HG03175 (cell line): ENCODE results near the gene TNS1.
"Not testable (repeated sequence)": the region's sequence is repeated elsewhere in the genome, so short reads cannot be mapped to it uniquely, and the experiment has no call there.

Experiments
- ATAC-seq: cut with Tn5 transposase; IDR thresholded peaks from one replicate; pipeline ENCODE4 v1.9.1; 2021; ENCODE audit warnings: mild to moderate bottlenecking, moderate library complexity; ENCODE audit not compliant: unreplicated experiment

TNS1 gene

GRCh38 chr2:218030409-218031195 lies 27.8 kb upstream of the TNS1 start:
- no peak for ATAC-seq

GRCh38 chr2:218029366-218030360 lies 26.9 kb upstream of the TNS1 start:
- no peak for ATAC-seq

- no peak for ATAC-seq
These were observed 26.0 kb upstream of the TNS1 start for GRCh38 chr2:218028562-218029348.

DNA sequence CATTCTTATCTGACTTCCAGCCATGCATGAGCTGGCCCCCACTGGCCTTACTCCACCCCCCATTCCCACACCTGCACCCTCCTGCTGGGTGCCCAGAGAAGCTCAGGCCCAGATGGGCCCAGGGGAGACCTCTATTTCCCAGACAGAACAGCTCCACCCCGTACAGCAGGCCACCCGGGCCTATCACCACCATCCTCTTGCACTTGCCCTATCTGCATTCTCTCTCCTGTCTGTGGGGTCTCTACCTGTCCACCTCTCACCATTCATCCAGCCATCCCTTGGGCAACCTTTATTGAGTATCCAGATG lies 25.3 kb upstream of the TNS1 start:
- no peak for ATAC-seq

DNA sequence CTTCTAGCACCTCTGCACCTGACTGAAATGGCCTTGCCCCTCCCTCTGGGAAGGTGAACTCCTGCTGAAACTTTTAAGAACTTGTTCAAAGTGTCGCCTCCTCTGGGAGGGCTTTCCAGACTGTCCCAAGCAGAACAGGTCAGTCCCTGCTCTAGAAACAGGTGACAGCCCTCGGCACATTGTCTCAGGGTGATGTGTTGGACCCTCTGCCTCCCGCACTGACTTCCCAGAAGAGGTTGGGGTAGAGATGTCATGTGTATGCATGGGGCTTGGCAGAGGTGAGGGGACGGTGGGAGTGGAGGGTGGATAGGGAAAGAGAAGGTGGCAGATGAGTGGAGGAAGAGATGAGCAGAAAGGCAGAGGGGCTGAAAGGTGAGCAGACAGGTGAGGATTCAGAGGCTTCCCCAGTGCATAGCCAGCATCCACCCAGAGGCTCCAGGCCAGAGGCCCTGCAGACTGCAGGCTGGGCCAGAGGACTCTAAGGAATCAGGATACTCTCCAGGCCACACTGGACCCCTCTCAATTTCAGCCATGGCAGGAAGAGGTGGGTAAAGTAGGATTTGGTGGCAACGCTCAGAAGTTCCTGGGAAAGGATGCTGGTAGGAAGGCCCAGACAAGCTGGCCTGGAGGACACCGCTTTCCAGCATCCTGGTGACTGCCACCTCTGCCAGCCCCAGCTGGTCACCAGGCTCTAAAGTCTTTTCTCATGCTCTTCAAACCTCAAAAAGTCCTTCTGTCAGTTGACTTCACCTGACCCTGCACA lies 24.8 kb upstream of the TNS1 start:
- ATAC-seq: no peak

DNA sequence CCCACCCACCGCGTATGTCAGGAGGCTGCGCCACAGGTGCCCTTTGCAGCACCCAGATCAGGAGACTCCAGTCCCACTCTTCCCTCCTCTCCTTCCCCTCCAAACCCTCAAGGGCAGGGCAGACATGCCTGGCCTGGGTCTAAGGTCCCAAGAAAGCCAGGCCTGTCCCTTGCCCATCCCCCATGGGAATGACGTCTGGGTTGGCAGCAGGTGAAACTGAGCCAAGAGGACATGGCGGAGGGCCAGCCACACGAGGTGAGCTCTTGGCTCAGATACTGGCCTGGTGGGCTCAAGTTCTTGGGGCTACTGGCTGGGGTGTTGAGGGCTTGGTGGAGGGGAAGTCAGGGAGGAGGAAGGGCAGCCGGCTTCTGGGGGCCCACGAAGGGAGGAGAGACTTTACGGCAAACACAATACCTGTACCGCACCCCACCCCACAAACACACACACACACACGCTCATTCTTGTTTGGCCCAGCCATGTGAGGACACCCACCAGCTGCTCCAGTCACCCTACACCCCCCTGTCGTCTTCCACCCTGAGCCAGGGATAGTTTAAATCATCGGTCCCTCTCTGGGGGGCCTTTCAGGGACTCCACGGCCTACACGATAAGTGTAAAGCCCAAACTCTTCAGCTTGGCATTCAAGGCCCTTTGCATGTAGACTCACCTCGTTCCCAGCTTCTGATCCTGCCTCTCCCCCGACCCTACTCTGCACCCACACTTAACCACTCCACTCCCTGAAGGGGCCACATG lies 24.1 kb upstream of the TNS1 start:
- ATAC-seq: no peak

DNA sequence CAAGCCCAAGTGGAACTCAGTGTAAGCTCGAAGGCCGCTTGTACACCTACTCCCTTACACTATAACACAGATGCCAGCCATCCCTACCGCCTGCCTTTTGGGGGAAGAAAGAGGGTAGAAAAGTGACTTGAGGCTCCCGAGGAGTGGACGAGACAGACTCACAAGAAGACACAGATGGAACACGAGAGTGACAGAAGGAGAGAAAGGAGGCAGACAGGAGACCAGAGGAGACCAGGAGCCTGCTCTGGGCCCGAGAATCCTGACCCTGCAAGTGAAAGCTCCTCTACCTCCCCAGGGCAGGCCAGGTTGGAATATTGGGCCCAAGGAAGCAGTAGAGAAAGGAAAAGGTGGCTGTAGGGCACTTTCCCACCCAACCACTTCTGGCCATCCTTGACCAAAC lies 23.4 kb upstream of the TNS1 start:
- no peak for ATAC-seq

GRCh38 chr2:218024871-218025270 lies 22.1 kb upstream of the TNS1 start:
- no peak for ATAC-seq

DNA sequence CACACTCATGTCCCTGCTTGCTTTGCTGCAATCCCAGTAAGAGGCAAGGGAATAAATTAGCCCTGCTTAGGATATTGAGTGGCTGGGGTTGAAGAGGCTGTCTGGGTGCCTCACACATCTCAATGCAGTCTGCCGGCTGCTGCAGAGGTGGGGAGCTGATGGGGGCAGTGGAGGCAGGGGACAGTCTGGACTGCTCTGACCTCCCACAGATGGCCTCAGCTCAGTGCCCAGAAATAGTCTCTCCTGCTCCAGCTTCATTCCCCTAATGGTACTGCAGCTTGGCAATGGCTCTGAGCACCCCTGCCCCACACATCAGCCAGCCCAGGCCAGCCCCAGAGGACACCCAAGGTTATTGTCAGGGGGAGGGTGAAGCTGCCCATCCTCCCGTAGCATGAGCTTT lies 21.5 kb upstream of the TNS1 start:
- ATAC-seq: no peak

DNA sequence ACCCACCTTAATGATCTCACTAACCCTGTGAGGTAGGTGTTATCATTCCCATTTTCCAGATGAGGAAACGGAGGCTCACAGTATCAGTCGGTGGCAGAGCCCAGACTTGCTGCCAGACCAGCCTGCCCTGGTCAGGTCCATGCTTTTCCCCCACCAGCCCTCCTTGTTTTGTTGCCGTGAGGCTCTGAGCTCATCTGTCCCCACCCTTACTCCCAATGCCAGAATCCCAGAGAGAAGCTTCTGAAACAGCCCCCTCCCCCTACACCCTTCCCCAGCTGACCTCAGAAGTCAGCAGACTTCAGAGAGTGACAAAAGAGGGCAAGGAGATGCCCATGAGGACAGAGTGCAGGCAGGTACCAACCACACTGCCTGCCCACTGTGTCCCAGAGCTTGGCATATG lies 20.8 kb upstream of the TNS1 start:
- no peak for ATAC-seq

GRCh38 chr2:218022851-218023530 lies 20.2 kb upstream of the TNS1 start:
- ATAC-seq: no peak

DNA sequence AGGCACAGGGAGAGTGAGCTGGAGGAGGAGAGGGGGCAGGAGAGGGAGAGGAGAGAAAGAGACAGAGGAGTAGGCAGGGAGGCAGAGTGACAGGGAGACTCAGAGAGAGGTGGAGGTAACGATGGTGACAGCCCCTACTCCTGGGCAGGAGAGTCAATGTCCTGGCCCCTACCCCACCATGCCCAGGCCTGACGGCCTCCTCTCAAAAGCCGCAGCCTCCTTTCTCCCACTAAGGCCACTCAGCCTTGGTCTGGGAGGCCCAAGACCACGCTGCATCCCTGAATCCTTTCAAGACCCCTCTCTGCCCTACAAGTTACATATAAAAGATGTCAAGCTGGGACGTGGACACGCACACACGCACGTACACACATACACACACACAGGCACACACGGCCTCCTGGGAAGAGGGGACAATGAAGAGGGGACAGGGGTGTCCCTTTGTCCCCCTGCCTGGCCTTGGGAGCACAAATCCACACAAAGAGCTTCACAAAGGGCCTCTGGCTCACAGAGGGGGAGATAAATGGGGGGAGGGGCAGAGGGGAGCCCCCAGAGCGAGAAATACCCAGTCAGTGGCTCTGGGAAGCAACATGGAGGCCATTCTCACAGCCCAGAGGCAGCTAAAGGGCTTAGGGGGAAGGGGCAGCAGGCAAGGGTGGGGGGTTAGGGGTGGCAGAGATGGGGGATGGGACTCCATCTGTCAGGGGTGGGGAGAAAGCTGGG lies 19.5 kb upstream of the TNS1 start:
- ATAC-seq: no peak

DNA sequence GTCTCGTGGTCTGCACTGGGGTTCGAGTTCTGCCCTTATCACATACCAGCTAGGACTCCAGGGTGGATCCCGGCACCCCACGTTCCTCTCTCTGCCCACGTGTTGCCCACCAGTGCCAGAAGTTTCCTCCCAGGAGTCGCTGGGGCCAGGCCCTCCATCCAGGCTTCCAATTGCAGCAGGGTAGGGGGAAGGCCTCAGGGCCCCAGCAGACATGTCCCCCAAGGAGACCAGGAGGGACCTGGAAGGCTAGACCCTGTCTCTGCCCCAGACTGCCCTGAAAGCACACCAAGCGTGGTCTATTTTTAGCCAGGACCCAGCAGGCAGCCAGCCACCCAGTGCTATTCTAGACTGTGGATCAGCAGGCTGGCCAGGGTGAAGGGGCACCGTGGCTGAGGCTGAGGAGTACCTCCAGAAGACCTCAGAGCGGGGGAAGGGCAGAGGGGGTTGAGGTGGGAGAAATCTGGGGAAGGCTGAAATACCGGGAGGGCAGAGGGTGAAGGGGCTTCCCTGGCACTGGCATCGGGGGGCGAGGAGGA lies 18.8 kb upstream of the TNS1 start:
- ATAC-seq: no peak

- ATAC-seq: no peak
These were observed 18.3 kb upstream of the TNS1 start for GRCh38 chr2:218020966-218021535.

GRCh38 chr2:218020281-218020680 lies 17.5 kb upstream of the TNS1 start:
- no peak for ATAC-seq

DNA sequence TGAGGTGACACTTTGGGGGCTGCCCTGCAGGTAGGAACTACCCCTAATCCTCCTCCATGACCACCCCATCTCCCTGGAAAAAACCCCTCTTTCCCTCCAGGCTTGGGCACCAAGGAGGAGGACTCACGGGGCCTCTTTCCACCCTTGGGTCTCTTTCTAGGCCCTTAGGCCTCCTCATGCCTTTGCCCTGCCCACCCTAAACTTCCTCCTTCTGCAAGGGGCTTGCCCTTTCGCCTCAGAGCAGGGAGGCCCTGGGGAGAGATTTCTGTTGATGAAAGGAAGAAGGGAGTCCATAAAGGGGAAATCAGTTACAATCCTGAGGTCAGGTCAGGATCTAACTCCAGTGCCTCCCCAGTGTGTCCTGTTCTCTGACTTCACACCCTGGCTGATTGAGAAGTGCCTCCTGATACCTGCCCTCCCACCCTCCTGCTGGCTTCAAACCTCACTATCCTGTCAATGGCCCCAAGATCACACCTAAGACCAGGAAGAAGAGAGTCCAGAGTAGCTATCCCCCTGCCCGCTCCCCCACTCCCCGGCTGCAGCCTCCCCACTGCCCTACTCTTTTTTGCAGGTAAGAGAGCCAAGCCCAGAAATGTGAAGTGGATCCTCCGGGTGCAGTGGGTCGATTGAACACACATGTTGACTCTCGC lies 16.7 kb upstream of the TNS1 start:
- no peak for ATAC-seq

- ATAC-seq: not testable (repeated sequence)
These were observed 16.0 kb upstream of the TNS1 start for GRCh38 chr2:218018842-218019125.
